T-helper 1 cell treated with Interleukin-12 subunit alpha and Interleukin-12 subunit beta and Interleukin-4 antibody, amounts not matched to agents 30 ng/mL and 1 ng/mL, for 36 hours (primary cell): Measurements from ENCODE around the gene KLHDC3. TPM values are rescaled to one million over a fixed set of nuclear protein-coding genes. Genes with fewer than 3 reads are reported as not detected.

Experiments used
- intact Hi-C: fragments of 100-400 bp; cut with micrococcal nuclease; formaldehyde crosslinking; loops from one replicate; pipeline ENCODE4 v1.15.1; 2024
- total RNA-seq: library from RNA; stranded (reverse); gene quantifications from 2 replicates; pipeline ENCODE4 v1.2.3, GENCODE V29; 2022

KLHDC3 gene
- total RNA-seq, 1 donor from 2014 or later, result 67.0 TPM

GRCh38 chr6:43053545-43054205, 39.6 kb downstream of the KLHDC3 start, which contains the start of gene CUL7:
Gene CUL7, minus strand, starts transcription at chr6:43053851. Its CDS starts 1,063 bp downstream, at chr6:43052788.
- intact Hi-C loops, result loop anchor here (1.0 to 10.0 kb wide), 13 partner anchors 32 to 1191 kb away; partner anchors contain the start of genes CNPY3, HSP90AB1, KLHDC3 and PEX6

DNA sequence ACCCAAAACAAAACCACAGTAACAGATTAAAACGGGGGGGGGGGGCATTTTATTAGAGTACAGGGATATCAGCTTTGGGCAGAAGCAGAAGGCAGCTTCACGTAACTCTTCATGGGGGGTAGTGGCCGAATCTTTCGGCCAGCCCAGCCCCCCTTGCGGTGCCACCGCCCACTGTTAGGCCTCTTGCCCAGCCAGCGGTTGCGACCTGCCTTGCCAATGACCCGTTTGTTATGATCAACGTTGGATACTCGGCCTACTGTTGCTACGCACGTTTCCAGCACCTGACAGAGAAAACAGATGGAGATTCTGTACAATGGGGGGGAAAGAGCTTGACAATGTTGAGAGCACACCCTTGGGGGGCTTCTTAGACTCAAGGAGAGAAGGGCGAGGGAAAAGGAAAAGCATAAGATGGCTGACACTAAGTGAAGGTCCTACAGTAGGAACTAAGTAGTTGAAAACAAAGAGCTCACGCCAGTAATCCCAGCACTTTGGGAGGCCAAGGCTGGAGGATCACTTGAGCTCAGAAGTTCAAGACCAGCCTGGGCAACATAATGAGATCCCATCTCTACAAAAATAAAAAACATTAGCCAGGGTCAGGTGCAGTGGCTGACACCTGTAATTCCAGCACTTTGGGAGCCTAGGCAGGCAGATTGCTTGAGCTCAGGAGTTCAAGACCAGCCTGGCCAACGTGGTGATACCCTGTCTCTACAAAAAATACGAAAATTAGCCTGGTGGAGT, 40.3 kb downstream of the KLHDC3 start:
- intact Hi-C loops, result loop anchor here (5.0 to 10.0 kb wide), 4 partner anchors 313 to 1190 kb away; partner anchors contain the start of genes HSP90AB1, POLH, XPO5 and ZNF318

DNA sequence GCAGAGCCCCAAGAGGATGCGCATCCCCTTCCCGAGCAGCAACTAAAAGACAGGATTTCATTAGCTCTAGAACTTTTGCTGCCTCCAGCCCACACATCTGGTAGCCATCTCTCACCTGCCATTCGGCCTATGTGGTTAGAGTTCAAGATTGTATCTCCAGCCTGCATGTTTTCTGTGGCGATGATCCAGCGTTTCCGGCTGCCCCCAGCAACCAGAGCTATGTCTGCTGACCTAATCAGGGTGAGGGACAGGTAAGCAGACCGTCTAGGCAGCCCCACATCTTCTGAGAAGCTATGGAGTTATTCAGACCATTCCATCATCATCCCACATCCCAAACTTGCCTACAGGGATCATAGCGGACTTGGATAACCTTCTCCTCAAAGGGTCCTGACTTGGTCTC, 41.9 kb downstream of the KLHDC3 start:
- intact Hi-C loops, result loop anchor here (10.0 kb wide), 3 partner anchors 519 to 1189 kb away; partner anchors contain the start of genes HSP90AB1, POLH and XPO5

DNA sequence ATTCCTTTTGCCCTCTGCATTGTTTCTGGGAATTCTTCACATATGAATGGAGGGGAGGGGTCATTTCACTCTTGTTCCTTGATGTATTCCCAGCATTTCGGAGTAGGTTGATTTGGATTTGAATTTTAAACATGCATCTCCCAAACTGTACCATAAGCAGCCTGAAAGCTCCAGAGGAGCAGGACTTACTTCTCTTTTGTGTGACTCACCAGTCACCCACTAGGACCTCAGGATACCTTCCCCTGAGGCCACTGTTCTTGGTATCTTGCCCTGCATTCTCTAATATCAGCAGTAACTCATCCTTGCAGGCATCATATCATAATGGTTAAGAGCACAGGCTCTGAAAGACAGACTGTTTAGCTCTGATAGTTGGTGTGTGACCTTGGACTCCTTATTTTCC, 44.5 kb downstream of the KLHDC3 start:
- intact Hi-C loops, result loop anchor here (2.0 to 10.0 kb wide), 5 partner anchors 494 to 1272 kb away; partner anchors contain the start of genes HSP90AB1, POLH, TOMM6 and UBR2

GRCh38 chr6:43059168-43060033, 45.4 kb downstream of the KLHDC3 start, which contains the start of the genes KLC4 and MRPL2:
Gene KLC4, plus strand, starts transcription at chr6:43059631. Its CDS starts 1,705 bp downstream, at chr6:43061336.
Gene MRPL2, minus strand, starts transcription at chr6:43059434. Its CDS starts 53 bp downstream, at chr6:43059381.
- intact Hi-C loops, result loop anchor here (1.0 to 10.0 kb wide), 21 partner anchors 11 to 1324 kb away; partner anchors contain the start of genes ABCC10, CNPY3, GTPBP2 and HSP90AB1

DNA sequence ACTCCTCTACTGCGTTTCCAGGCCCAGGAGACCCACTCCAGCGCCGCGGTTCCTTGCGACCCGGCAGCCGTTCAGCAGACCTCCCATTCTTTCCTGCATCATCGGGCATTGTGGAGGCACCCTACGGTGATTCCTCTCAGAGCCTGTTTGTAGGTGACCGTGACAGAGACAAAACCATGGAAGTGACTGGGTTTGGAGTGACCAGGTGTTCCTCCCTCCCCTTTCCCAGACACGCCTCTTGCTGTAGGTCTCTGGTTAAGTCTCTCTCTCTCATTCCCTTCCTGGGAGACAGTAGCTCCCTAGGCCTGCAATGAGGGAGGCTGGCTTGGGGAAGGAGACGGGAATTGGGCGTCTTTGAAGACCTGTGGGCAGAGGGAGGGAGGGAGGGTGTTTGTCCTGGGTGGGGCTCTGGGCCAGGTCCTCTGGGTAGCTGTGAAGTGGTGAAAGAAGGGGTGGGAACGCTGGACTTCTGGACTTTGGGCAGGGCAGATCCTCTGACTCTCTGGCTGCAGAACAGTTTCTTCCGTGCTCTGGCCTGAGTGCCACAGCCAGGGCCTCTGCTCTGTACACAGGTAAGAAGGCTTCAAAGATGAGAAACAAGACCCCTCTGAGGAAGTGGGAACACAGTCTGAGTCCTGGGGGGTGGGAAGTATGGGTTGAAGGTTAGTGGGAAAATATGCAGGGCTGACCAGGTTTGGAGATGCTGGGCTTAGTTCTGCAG, 46.1 kb downstream of the KLHDC3 start:
- intact Hi-C loops, result no loop called here

GRCh38 chr6:43060755-43061633, 46.9 kb downstream of the KLHDC3 start:
- intact Hi-C loops, result no loop called here

GRCh38 chr6:43061861-43062260, 47.8 kb downstream of the KLHDC3 start:
- intact Hi-C loops, result no loop called here

DNA sequence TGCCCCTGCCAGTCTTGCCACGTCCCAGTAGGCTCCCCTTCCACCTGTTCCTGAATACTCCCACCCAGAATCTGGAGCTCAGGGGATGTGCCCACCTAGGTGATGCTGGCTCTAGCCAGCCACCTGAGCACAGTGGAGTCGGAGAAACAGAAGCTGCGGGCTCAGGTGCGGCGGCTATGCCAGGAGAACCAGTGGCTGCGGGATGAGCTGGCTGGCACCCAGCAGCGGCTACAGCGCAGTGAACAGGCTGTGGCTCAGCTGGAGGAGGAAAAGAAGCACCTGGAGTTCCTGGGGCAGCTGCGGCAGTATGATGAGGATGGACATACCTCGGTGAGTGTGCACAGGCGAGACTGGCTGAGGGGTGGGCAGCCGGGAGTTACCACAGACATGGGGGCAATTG, 48.8 kb downstream of the KLHDC3 start:
- intact Hi-C loops, result no loop called here

- intact Hi-C loops, result loop anchor here (1.0 kb wide), 3 partner anchors 11 to 169 kb away; partner anchors contain the start of genes KLC4 and MRPL2
These were observed 56.1 kb downstream of the KLHDC3 start for GRCh38 chr6:43070028-43070632.

Other genes starting within 250 kb of the KLHDC3 start
- 25.9 and 26.1 TPM in 2 replicates for gene BICRAL, start 232.2 kb upstream of the KLHDC3 start, total RNA-seq
- 96.8 and 102 TPM in 2 replicates for gene RPL7L1, start 134.6 kb upstream of the KLHDC3 start, total RNA-seq
- not detected in 2 replicates for gene PTCRA, start 98.2 kb upstream of the KLHDC3 start, total RNA-seq
- gene CNPY3, start 84.8 kb upstream of the KLHDC3 start, total RNA-seq, result 44.9 and 48.2 TPM in 2 replicates
- gene GNMT, start 53.5 kb upstream of the KLHDC3 start, total RNA-seq, result 0.71 and 1.3 TPM in 2 replicates
- 24.0 and 24.2 TPM in 2 replicates for gene PEX6, start 35.1 kb upstream of the KLHDC3 start, total RNA-seq
- gene PPP2R5D, start 29.7 kb upstream of the KLHDC3 start, total RNA-seq, result 58.3 and 59.4 TPM in 2 replicates
- 56.0 and 57.1 TPM in 2 replicates for gene MEA1, start 303 bp upstream of the KLHDC3 start, total RNA-seq
- 78.1 and 81.4 TPM in 2 replicates for gene RRP36, start 7.4 kb downstream of the KLHDC3 start, total RNA-seq
- 12.0 and 13.0 TPM in 2 replicates for gene CUL7, start 39.6 kb downstream of the KLHDC3 start, total RNA-seq
- 52.2 and 54.6 TPM in 2 replicates for gene MRPL2, start 45.2 kb downstream of the KLHDC3 start, total RNA-seq
- 16.1 and 17.6 TPM in 2 replicates for gene KLC4, start 45.4 kb downstream of the KLHDC3 start, total RNA-seq
- gene PTK7, start 62.1 kb downstream of the KLHDC3 start, total RNA-seq, result 1.4 and 1.7 TPM in 2 replicates
- 58.7 and 59.6 TPM in 2 replicates for gene SRF, start 157.0 kb downstream of the KLHDC3 start, total RNA-seq
- gene CUL9, start 167.9 kb downstream of the KLHDC3 start, total RNA-seq, result 55.1 and 58.0 TPM in 2 replicates
- 68.5 and 71.2 TPM in 2 replicates for gene DNPH1, start 215.2 kb downstream of the KLHDC3 start, total RNA-seq
- 1.3 TPM in 2 replicates for gene TTBK1, start 229.2 kb downstream of the KLHDC3 start, total RNA-seq